K562 (cell line): ENCODE data around the gene SLC25A17. TPM values are rescaled to one million over a fixed set of nuclear protein-coding genes. Genes with fewer than 3 reads are reported as not detected.

Experiments used
- C11orf30 ChIP-seq: fragments of 450-650 bp; IDR thresholded peaks from 2 replicates; pipeline ENCODE4 v1.6.1; 2016; ENCODE audit warnings: low read depth, mild to moderate bottlenecking
- CREM ChIP-seq: IDR thresholded peaks from 2 replicates; pipeline ENCODE4 v1.6.1; 2014; ENCODE audit warnings: antibody characterized with exemption, low read depth
- ERF ChIP-seq: fragments of 450-650 bp; formaldehyde crosslinking; IDR thresholded peaks from 2 replicates; pipeline ENCODE4 v1.4.0; 2020; ENCODE audit warnings: mild to moderate bottlenecking, mixed read lengths
- GATAD2A ChIP-seq: fragments of 450-650 bp; IDR thresholded peaks from 2 replicates; pipeline ENCODE4 v1.6.1; 2017
- HDAC2 ChIP-seq: fragments of 450-650 bp; IDR thresholded peaks from 2 replicates; pipeline ENCODE4 v1.6.1; 2016; ENCODE audit warnings: mild to moderate bottlenecking
- HDAC3 ChIP-seq: fragments of 450-650 bp; IDR thresholded peaks from 2 replicates; pipeline ENCODE4 v1.6.1; 2018; ENCODE audit warnings: borderline replicate concordance, mild to moderate bottlenecking, moderate library complexity; ENCODE audit not compliant: partially characterized antibody
- HIVEP1 ChIP-seq: fragments of 250-450 bp; sonication (Bioruptor Pico); IDR thresholded peaks from 2 replicates; pipeline ENCODE4 v1.4.0; 2020; ENCODE audit warnings: mild to moderate bottlenecking
- NELFE ChIP-seq: IDR thresholded peaks from 2 replicates; pipeline ENCODE4 v1.6.1; 2011; ENCODE audit warnings: mild to moderate bottlenecking; ENCODE audit not compliant: insufficient read depth, insufficient read length
- NFXL1 ChIP-seq: fragments of 450-650 bp; formaldehyde crosslinking; IDR thresholded peaks from 2 replicates; pipeline ENCODE4 v1.4.0; 2021; ENCODE audit warnings: mild to moderate bottlenecking
- RFX1 ChIP-seq: fragments of 450-650 bp; IDR thresholded peaks from 2 replicates; pipeline ENCODE4 v1.6.1; 2016; ENCODE audit warnings: mild to moderate bottlenecking, moderate library complexity
- TEAD1 ChIP-seq, 2 experiments: fragments of 450-650 bp in 1 of 2; sonication (generic) in 1 of 2; formaldehyde crosslinking; IDR thresholded peaks; 2 replicates each; pipeline versions ENCODE4 v1.4.0 to v1.8.0; 2020 to 2022; ENCODE audit warnings: mild to moderate bottlenecking in 2 of 2, missing genetic modification reagents in 1 of 2
- ZNF253 ChIP-seq: fragments of 250-450 bp; sonication (Bioruptor Pico); conservative IDR thresholded peaks from 2 replicates; pipeline ENCODE4 v1.6.1; 2021; ENCODE audit warnings: mild to moderate bottlenecking
- ZNF57 ChIP-seq: fragments of 450-650 bp; formaldehyde crosslinking; IDR thresholded peaks from 2 replicates; pipeline ENCODE4 v1.4.0; 2020; ENCODE audit warnings: mild to moderate bottlenecking, moderate library complexity
- ZNF695 ChIP-seq: fragments of 450-650 bp; formaldehyde crosslinking; IDR thresholded peaks from 2 replicates; pipeline ENCODE4 v1.4.0; 2020; ENCODE audit warnings: mild to moderate bottlenecking, moderate library complexity
- polyA plus RNA-seq, 8 experiments: library from polyadenylated mRNA; depleted of rRNA in 4 of 8; stranded (reverse) in 5 of 8; unstranded in 3 of 8; fragments of >200 nt; fragmentation: Nextera tagmentation in 2 of 8; fragmentation: Illumina TruSeq in 1 of 8; extraction: Ambion mirVana in 2 of 8; extraction: Trizol in 1 of 8; gene quantifications; 2 replicates each; pipeline versions ENCODE4 v1.2.1 to v1.2.3, GENCODE V29; 2011 to 2014; ENCODE audit warnings: inconsistent platforms in 1 of 8, missing spikeins in 1 of 8
- total RNA-seq, 7 experiments: library from RNA; depleted of rRNA in 6 of 7; stranded (reverse); fragments of >200 nt in 6 of 7; fragmentation: Illumina TruSeq in 2 of 7; extraction: Trizol in 2 of 7; gene quantifications; 2 replicates each; pipeline versions ENCODE4 v1.2.1 to v1.2.3, GENCODE V29; 2011 to 2021; ENCODE audit warnings: low replicate concordance in 1 of 7
- TF ChIP-seq, protein P1 (sequence below), 2 experiments: fragments of 450-650 bp; IDR thresholded peaks; 2 replicates each; pipeline ENCODE4 v1.6.1; 2016; ENCODE audit warnings: mild to moderate bottlenecking in 2 of 2, borderline replicate concordance in 1 of 2, low read depth in 1 of 2, moderate library complexity in 1 of 2
- TF ChIP-seq, protein P2 (sequence below): fragments of 250-450 bp; sonication (Bioruptor Pico); IDR thresholded peaks from 2 replicates; pipeline ENCODE4 v1.4.0; 2020
- TF ChIP-seq, protein P3 (sequence below): fragments of 250-450 bp; sonication (Bioruptor Pico); IDR thresholded peaks from 2 replicates; pipeline ENCODE4 v1.5.0; 2021; ENCODE audit warnings: mild to moderate bottlenecking, borderline replicate concordance
- TF ChIP-seq, protein P4 (sequence below): fragments of 250-450 bp; sonication (Bioruptor Pico); IDR thresholded peaks from 2 replicates; pipeline ENCODE4 v1.9.0; 2021; ENCODE audit warnings: mild to moderate bottlenecking

The SLC25A17 gene
- total and polyA plus RNA-seq, 9 of the 15 experiments (the other 6 are each of a cell fraction or from before 2014, with no cell fraction given), result 32.6 to 136 (median 56.2) TPM

DNA sequence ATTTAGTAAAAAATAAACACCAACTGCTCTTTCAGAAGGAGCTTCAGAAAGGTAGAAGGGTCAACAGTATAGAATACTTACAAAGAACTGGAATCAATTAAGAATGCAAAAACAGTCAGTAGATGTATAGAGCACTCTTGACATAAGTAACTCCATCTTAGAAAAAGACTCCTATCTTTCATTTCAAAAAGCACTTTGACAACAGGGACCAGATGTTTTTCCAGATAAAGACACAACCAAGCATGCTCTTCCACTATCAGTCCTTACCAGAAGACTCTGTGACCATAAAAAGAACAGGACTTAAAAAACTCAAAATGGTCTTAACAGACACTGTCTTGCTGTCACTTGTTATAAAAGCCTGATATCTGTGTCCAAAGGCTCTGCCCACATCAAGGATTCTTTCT, 5.2 kb downstream of the SLC25A17 start (continued):
- TF ChIP-seq, protein P1, sequence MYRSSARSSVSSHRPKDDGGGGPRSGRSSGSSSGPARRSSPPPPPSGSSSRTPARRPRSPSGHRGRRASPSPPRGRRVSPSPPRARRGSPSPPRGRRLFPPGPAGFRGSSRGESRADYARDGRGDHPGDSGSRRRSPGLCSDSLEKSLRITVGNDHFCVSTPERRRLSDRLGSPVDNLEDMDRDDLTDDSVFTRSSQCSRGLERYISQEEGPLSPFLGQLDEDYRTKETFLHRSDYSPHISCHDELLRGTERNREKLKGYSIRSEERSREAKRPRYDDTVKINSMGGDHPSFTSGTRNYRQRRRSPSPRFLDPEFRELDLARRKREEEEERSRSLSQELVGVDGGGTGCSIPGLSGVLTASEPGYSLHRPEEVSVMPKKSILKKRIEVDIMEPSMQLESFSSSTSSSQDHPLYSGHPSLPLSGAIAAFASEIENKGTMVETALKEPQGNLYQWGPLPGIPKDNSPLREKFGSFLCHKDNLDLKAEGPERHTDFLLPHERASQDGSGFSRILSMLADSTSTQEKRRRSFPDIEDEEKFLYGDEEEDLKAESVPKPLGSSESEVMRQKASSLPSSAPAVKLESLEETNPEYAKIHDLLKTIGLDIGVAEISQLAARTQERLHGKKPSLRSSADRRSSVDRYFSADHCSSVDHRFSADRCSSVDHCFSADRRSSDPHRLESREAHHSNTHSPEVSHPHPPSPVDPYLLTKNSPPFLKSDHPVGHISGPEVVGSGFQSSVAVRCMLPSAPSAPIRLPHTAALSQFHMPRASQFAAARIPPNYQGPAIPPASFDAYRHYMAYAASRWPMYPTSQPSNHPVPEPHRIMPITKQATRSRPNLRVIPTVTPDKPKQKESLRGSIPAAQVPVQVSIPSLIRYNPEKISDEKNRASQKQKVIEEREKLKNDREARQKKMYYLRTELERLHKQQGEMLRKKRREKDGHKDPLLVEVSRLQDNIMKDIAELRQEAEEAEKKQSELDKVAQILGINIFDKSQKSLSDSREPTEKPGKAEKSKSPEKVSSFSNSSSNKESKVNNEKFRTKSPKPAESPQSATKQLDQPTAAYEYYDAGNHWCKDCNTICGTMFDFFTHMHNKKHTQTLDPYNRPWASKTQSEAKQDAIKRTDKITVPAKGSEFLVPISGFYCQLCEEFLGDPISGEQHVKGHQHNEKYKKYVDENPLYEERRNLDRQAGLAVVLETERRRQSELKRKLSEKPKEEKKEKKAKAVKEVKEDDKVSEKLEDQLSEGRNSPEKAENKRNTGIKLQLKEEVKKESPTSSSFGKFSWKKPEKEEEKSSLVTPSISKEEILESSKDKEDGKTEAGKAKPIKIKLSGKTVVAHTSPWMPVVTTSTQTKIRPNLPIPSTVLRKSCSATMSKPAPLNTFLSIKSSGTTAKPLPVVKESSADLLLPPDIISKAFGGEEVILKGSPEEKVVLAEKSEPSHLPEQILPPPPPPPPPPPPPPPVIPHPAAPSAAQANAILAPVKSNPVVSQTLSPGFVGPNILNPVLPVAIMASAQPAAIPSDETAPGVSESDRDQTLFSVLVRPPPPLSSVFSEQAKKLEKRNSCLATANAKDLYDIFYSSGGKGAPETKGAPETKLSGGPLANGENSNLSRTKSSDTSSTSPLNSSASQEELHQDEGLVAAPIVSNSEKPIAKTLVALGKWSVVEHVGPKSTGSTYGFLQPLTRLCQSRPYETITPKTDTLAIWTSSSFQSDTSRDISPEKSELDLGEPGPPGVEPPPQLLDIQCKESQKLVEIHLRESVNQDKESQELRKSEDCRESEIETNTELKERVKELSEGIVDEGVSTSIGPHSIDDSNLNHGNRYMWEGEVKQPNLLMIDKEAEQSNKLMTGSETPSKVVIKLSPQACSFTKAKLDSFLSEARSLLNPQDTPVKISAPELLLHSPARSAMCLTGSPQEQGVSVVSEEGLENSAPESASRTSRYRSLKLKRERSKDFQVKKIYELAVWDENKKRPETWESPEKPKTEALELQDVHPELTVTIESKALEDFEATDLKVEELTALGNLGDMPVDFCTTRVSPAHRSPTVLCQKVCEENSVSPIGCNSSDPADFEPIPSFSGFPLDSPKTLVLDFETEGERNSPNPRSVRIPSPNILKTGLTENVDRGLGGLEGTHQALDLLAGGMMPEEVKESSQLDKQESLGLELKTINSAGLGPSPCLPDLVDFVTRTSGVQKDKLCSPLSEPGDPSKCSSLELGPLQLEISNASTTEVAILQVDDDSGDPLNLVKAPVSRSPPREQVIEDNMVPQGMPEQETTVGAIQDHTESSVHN (IDR thresholded peaks at IDR 0.05; ENCODE audit: borderline replicate concordance in 1 of 2, low read depth in 1 of 2), result peak in 1 of 2 experiments; percentile 45; a peak in 1 of 4 replicates
- TF ChIP-seq HDAC2 (peak; percentile 89), NFXL1 (CRISPR knock-in tag) (peak; percentile 99), TEAD1 (CRISPR knock-in tag; IDR thresholded peaks at IDR 0.05) (peak in 1 of 2 experiments; percentile 100; a peak in 2 of 4 replicates), CREM (peak; percentile 56; the same call in 1 of the 2 replicates), C11orf30 (no peak), RFX1 (no peak), ERF (CRISPR knock-in tag) (peak; percentile 98), HDAC3 (peak; percentile 84), ZNF57 (CRISPR knock-in tag) (peak; percentile 96), NELFE (no peak), HIVEP1 (peak; percentile 99), ZNF695 (CRISPR knock-in tag) (peak; percentile 95), GATAD2A (peak; percentile 100), ZNF253 (peak; percentile 89)
- TF ChIP-seq, protein P2, sequence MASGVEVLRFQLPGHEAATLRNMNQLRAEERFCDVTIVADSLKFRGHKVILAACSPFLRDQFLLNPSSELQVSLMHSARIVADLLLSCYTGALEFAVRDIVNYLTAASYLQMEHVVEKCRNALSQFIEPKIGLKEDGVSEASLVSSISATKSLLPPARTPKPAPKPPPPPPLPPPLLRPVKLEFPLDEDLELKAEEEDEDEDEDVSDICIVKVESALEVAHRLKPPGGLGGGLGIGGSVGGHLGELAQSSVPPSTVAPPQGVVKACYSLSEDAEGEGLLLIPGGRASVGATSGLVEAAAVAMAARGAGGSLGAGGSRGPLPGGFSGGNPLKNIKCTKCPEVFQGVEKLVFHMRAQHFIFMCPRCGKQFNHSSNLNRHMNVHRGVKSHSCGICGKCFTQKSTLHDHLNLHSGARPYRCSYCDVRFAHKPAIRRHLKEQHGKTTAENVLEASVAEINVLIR, result peak; percentile 95
- TF ChIP-seq, protein P3, sequence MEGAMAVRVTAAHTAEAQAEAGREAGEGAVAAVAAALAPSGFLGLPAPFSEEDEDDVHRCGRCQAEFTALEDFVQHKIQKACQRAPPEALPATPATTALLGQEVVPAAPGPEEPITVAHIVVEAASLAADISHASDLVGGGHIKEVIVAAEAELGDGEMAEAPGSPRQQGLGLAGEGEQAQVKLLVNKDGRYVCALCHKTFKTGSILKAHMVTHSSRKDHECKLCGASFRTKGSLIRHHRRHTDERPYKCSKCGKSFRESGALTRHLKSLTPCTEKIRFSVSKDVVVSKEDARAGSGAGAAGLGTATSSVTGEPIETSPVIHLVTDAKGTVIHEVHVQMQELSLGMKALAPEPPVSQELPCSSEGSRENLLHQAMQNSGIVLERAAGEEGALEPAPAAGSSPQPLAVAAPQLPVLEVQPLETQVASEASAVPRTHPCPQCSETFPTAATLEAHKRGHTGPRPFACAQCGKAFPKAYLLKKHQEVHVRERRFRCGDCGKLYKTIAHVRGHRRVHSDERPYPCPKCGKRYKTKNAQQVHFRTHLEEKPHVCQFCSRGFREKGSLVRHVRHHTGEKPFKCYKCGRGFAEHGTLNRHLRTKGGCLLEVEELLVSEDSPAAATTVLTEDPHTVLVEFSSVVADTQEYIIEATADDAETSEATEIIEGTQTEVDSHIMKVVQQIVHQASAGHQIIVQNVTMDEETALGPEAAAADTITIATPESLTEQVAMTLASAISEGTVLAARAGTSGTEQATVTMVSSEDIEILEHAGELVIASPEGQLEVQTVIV, result peak; percentile 91
- TF ChIP-seq, protein P4, sequence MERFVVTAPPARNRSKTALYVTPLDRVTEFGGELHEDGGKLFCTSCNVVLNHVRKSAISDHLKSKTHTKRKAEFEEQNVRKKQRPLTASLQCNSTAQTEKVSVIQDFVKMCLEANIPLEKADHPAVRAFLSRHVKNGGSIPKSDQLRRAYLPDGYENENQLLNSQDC (CRISPR knock-in tag), result peak; percentile 95
